Stimulated activated CD8-positive, alpha-beta memory T cell treated with anti-CD3 and anti-CD28 coated beads, Interleukin-7, amount 100 ng/mL, for 24 hours (primary cell): ENCODE results near the gene LDHAL6B.

ENCODE experiments used
- DNase-seq: peaks from one replicate; pipeline ENCODE4 v3.0.0-alpha.2; 2020; ENCODE audit warnings: low read depth

LDHAL6B gene

DNA sequence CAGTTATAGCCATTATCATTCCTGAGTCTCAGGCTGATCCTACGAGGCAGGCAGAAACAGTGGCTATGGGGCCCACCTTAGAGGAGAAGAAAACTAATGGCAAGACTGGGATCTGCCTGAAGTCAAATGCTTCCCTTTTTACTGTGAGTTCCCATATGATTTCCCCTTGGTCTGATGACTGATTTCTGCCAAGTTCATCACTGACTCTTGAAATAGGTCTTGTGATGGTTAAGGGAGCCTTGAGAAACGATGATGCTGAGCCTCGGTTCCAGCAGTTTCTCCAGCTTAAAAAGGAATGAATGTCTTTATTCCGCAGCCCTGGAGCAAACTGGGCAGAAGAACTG lies 29.4 kb upstream of the LDHAL6B start:
- no peak for DNase-seq

DNA sequence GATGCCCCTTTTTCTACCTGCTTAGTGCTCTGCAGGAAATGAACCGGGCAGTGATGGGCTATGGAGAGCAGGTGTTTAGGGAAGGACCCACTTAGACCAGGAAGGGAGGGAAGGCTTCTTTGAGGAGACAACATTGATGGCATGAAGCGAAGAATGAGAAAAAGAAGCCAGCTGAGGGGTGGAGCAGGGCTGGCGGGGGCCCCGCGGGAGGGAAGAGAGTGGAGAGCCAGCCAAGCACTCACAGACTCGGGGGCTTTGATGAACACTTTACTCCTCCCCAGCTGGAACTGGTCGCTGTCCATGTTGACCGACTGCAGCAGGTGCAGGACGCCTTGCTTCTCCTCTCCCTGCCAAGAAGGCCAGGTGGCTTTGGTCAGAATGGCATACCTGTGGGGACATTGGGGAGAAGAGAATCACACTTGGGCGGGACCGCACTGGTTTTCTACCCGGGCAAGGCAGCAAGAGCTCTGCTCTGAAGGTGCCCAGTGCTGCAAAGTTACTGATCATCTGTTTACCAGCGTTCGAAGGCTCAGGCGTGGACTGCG lies 28.4 kb upstream of the LDHAL6B start:
- no peak for DNase-seq

DNA sequence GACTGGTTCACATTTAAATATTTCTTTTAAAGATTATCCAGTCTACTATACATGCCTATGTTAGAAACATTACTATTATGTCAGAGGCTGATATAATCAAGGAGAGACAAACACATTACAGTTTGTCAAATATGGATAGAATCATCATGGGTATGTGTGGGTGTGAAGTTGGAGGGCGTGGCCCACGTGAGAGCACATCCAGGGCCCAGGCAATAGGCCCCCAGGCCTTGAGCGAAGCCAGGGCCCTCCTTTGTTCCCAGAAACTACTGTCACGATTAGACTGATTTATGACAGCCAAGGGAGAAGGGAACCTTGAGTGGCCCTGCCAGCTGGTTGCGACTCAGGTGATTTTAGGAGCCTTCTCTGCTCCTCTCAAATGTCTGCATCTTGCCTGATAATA lies 26.9 kb upstream of the LDHAL6B start:
- DNase-seq: no peak

DNA sequence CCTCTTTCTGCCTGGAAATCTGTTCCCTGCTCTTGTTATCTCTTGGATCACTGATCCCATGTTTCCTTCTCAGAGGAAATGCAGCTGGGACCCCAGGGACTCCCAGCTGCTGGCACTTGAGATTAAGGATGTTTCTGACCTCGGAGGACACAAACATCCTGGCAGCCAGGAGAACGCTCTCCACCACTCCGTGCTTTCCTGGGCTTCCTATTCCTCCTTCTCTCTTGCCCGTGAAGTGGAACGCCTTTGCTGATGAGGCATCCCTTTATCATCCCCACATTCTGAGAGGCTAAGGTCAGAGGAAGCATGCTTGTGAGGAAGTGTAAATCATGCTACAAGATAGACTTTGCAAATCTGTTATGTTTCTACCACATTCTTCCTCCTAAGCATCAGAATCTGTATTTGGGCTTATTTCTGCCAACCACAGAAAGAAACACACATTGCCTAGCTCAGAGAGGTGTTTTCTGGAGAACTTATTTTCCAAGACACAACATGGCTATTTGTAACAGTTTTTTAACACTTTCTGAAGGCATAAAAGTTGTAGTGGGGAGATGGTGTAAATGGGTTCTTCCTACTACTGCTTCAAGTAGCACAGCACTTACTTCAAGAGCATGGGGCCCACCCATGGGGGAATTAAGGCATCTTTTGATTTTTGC lies 25.6 kb upstream of the LDHAL6B start:
- DNase-seq: no peak

DNA sequence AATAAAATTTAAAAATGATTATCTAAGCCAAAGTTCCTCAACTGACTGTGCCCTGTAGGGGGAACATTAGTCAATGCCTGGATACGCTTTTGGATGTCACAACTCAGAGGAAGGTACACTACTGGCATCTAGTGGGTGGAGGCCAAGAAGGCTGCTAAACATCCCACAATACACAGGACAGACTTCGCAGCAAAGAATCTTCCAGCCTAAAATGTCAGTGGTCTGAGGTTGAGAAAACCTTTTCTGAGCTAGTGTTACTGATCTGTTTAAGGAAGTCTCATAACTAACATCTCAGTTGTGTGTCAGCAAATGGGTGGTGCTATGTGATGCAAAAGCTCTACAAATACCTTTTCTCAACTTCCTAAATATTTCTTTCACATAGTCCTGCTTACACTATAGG lies 20.9 kb upstream of the LDHAL6B start:
- DNase-seq: no peak

DNA sequence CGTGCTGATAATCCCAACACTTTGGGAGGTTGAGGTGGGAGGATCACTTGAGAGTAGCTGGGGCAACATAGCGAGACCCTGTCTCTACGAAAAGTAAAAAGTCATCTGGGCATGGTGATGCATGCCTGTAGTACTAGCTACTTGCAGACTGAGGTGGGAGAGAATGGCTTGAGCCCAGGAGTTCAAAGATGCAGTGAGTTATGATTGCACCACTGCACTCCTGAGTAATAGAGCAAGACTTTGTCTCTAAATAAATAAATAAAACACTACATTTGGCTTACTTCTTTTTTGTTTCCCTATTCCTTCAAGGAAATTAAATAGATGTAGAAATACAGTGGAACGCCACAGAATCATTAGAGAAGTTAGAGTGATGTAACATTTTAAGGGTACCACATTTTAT lies 20.1 kb upstream of the LDHAL6B start:
- no peak for DNase-seq

DNA sequence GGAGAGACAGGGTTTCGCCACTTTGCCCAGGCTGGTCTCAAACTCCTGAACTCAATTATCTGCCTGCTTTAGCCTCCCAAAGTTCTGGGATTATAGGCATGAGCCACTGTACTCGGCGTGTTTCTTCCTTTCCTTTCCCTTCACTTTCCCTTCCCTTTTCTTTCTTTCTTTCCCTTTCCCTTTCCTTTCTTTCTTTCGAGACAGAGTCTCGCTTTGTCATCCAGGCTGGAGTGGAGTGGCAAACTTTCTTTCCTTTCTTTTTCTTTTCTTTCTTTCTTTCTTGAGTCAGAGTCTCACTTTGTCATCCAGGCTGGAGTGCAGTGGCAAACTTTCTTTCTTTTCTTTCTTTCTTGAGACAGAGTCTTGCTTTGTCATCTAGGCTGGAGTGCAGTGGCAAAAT lies 17.4 kb upstream of the LDHAL6B start:
- no peak for DNase-seq

DNA sequence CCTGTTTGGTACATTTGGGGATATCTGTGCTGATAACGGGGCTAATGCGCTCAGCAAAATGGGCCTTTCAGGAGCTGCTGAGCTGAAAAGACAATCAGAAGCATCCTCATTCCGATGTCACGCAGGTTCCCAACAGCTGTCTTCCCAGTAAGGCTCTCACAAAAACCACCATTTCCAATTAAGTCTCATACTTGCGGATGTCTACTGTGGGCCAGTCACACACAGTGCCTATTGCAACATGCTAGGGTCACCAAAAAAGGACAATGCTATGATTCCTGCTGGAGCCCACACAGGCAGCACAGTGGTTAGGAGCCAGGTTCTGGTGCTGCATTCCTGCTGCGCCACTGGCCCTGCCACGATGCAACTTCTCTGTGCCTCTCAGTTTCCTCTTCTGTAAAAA lies 16.4 kb upstream of the LDHAL6B start:
- DNase-seq: no peak

DNA sequence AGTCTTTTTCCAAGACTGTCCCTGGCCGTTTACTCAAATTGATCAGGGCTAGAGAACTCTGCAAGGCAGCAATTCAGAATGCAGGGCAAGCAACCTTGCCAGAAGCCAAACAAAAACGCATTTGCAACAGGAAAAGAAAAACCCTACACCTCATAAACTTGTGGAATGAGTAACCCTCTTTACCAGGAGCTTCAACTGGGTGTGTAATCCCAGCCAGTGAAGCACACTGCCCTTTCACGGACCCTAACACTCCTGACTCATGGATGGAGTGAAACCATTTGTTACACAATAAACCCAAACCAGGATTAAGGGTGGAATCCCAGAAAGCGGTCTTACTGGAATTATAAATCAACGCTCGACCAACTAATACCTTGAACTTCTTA lies 14.8 kb upstream of the LDHAL6B start:
- no peak for DNase-seq

DNA sequence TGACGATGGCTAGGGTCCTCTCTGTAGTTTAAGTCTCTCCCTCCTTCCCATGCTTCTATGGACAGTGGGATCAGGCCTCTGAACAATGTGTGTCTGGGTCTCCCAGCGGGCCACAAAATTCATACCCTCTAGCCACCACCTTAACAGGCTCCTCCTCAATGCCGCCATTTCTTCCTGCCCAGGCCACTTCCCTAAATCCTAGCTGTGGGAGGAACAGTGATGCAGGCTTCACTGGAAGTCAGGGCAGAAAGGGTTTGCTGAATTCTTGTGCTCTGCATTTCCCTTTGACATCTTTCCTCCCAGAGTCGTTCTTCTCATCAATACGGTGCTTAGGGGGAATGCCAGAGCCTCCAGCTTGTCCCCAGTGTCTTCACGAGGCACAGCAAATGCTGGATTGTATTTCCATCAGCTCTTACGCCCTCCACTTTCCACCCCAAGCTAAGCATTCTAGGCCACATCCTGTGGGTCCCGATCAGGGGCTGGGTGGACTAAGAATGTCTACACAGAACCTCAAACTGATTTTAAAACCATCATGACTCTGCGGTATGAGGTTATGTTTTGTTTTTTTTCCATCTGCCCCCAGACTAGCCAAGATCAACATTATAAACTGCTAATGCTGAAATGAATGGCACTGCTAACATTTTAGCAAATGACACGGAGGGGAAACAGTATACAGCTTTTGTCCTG lies 11.9 kb upstream of the LDHAL6B start:
- no peak for DNase-seq

DNA sequence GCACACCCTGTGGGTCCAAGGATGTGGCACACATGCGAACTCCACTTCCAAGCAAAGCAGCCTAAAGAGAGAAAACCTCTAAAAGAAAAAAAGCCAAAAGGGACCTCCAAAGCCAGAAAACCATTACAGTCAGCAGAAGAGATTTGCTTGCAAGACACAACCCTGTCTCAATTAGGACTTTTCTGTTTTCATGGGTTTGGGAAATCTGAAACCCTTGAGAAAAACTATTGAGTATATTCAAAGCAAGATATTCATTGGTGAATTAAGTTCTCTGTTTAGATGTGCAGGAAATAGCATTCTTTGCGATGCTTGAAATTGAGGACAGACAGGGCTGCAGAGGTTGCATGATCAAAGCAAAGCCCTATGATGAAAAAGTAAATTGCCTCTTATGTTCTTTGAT lies 10.2 kb upstream of the LDHAL6B start:
- no peak for DNase-seq

DNA sequence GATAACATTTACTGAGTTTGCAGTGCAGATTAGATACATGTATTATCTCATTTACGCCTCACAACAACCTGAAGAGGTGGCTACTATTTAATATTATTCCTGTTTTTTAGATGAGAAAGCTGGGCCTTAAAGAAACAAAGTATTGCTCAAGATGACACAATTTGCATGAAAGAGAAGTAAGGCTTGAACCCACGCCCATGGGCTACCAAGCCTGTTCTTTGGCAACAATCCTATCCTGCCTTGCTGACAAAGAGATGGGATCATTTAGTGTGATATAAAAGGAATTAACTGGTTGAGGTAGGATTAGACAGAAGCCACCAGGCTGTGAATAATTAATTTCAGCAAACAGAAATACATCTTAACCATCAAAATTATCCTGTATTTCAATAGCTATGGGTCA lies 9.2 kb upstream of the LDHAL6B start:
- no peak for DNase-seq

DNA sequence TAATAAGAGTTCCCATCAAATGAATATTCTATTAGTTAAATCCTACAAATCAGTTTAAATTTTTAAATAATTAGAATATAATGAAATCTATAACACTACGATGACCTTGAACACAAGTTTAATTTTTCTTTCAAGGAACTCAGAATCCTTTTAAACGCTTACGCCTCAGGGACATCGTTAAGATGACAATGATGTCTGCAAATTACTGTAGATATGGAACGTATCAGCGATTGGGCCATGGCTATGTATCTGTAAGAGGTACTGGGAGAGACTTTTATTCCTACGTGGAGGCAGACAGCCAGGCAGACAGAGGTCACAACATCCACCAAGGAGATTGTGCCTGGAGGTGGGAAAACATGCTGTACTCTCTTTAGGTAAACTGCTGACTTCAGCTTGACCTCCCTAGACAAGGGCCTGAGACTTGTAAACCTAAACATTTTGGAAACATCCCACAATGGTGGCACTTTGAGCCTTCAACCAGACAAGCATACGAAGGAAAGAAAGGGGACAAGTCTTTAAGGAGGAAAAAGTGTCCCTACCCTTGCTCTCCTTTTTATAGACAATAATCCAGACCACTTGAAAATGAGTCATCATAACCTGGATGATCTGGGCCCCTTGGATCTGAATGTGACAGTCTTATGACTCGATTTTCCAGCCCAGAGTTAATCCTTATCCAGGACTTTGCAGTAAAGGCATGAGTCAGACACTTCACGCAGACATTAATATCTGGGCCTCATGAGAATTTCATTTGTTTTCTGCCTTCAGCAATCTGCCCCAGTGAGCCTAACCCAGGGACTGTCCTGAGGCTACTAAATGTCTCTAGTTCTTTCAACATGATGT lies 6.8 kb upstream of the LDHAL6B start:
- DNase-seq: no peak

DNA sequence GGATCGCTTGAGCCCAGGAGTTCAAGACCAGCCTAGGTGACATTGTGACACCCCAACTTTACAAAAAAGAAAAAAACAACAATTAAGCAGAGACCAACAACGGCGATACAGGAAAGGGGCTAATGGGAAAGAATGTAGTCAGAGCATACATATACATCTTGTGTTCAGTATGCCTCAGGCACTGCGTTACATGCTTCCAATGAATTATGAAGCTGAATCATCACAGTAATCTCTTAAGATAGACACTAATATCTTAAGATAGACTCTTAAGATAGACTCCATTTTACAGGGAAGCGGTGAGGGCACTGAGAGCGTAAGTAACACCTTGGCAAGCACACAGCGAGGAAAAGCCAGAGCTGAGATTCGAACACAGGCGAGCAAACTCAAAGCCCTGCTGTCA lies 6.1 kb upstream of the LDHAL6B start:
- DNase-seq: no peak

DNA sequence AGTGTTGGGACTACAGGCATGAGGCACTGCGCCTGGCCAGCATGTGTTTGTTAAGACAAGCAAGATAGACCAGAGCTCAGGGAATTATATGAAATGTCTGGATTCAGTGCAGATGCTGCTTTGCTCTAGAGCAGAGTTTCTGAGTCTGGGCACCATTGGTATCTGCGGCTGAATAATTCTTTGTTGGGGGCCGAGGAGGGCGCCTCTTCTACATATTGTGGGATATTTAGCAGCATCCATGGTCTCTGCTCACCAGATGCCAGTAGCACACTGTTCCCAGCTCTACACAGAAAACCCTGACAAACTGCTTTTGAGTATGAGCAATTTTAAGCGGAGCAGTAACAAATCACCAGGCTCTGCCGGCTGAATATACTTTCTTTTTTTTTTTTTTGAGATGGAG lies 3.6 kb upstream of the LDHAL6B start:
- DNase-seq: no peak

DNA sequence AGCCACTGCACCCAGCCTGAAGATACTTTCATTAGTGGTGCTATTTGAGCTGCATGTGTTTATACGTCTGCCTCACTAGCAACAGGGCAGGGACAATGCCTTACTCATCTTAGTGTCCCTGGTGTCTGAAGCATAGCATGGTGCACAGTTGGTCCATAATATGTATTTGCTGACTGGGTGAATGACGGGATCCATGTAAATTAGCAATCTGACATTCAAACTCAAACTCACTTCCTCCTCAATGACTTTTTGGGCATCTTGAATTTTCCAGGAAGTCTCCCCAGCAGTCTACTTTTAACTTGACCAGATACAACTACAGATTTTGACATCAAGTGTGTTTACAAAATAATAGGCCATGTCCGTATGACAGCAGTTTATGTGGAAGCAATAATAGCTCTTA lies 3.0 kb upstream of the LDHAL6B start:
- DNase-seq: no peak

DNA sequence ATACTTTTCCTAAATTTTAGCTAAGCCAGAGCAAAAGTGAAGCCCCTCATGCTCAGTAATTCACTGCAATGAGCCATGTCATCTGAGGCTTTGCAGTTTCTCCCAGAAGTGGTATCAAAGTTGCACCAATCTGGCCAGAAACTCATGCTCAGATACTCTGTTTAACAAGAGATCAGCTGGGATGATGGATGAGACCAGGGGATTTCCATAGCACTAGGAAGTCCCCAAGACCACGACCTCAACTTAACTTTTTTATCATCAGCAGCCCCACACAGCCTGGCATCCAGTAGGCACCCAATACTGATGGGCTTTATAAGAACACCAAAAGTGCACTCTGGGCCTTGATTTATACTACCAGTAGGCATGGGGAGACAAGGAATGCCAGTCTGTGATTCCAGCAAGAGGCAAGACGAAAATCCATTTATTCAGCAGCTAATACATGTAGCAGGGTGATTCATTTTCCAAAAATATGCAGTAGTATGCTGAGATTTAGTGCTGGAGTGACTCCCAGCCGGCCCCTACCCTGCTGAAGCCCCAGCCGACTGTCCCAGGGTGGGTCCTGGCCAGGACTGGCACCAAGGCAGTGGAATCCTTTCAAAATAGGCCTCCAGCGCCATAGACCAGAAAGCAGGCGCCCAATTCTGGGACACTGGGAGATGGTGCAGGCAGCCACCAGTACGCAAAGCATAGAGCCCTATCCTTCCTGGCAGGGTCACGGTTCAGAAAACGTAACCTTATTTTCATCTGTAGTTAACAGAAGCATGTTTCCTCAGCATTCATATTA lies 612 bp upstream of the LDHAL6B start:
- no peak for DNase-seq

DNA sequence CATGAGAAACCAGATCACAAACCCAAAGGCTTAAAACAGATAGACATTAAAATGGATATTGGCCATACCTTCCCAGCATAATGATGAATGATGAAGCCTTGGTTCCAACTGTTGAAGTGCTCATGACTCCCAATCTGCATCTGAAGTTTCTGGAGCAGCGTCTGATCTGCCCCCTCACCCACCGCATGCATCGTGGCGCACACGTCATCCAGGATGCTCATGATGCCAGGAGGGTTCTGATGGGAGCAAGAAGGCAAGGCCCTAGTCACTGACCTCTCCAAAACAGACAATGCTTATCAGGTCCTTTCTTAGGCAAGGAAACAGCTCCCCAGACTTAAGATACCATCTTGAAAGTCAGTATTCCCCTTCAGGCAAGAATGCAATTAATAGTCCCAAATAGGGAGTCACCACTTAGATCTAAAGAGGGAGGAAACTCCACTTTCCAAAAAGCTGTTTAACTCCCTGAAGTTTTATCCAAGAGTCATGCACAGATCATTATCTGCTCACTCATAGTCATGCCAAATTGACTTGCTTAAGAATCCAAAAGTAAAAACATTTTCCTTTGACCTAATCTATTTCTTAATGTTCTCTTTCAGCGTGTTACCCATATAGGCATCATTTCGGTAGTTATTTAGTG lies 2.1 kb downstream of the LDHAL6B start:
- no peak for DNase-seq

DNA sequence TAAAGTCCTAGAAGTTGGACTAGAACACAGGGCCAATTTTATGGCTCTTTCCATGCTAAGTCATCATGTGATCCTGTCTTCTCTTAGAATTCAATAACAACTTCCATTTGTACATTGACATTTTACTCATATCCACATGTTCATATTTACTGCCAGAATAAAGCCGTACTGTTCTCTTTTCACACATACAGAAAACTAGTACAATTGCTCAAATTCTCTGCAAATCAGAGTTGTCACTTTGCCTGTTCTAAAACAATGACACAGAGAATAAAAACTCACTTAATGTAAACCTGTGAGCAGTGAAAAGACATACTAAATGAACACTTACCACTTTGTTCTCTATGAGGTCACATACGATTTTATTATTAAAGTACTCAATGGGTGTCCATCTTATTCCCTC lies 3.5 kb downstream of the LDHAL6B start:
- DNase-seq: no peak

DNA sequence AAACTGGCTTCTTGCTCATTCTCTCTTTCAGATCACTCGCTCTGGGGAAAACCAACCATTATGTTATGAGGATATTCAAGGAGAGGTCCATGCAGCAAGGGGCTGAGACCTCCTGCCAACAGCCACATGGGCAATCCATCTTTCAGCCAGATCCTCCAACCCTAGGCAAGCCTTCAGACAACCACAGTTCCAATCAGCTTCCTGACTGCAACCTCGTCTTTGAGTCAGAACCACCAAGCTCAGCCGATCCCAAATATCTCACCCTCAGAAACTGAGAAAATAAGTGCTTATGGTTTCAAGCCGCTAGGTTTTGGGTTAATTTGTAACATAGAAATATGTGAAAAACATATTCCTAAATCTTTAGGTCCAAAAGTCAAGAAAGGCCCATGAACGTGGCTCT lies 10.3 kb downstream of the LDHAL6B start:
- no peak for DNase-seq

DNA sequence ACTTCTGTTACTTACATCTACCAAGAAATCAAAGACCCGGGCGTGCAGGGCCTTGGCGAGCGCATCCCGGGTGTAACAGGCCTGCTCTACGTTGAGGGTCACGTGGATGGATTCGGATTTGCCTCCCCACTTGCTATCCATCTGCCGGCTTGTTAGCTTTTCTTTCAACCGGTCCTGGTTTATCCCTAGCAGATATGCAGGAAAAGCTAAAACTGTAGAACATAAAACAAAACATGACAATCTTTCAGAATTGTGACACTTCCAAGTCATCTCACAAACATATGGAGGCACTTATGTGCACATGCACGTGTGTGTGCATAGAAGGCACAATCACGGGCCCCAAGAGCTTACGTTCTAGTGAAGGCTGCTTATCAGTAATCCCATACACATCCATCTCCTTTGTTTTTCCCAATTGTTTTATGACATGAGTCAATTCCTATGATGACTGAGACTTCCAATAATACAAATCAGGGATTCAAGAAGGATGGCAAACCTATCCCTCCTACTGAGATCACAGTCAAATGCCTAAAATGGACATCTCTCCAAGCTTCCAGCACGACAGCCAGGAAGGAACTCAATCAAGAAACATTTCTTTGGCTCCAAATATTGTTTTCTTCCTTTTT lies 11.3 kb downstream of the LDHAL6B start:
- no peak for DNase-seq
